ENCODE data around the gene ABCA3.
A peak's percentile ranks its signal among the peaks of the same experiment; 100 is the strongest.
"Not testable (repeated sequence)": the region's sequence is repeated elsewhere in the genome, so short reads cannot be mapped to it uniquely, and the experiment has no call there.

Gene ABCA3

DNA sequence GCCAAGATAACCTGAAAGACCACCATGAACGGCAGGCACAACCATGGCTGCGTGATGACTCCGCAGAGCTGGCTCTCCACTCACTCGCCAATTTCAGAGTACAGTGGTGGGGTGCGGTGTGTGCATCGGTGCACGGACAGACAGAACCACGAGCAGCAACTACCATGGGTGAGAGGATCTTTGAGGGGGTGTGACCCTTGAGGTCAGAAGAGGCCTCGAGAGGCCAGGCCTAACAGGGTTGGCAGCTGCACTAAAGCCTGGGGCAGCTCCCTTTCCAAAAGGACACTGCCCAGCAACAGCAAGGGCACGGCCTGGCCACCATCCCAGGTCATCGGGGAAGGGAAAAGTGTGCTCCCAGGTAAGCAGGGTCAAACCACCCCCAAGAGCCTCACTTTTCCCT, 87.2 kb downstream of the ABCA3 start:
- no peak for DNase-seq (ENCODE audit: low spot score)

GRCh38 chr16:2252806-2253148, 87.8 kb downstream of the ABCA3 start:
- DNase-seq (ENCODE audit: low spot score), result no peak

- peak; percentile 94 for DNase-seq (ENCODE audit: low spot score)
Observed at GRCh38 chr16:2251296-2252111, 89.0 kb downstream of the ABCA3 start, which contains the start of gene ECI1. TSS of gene ECI1 (minus strand) at chr16:2251587. CDS start at chr16:2251566, 21 bp downstream.

GRCh38 chr16:2250652-2251295, 89.8 kb downstream of the ABCA3 start:
- DNase-seq (ENCODE audit: low spot score), result no peak

DNA sequence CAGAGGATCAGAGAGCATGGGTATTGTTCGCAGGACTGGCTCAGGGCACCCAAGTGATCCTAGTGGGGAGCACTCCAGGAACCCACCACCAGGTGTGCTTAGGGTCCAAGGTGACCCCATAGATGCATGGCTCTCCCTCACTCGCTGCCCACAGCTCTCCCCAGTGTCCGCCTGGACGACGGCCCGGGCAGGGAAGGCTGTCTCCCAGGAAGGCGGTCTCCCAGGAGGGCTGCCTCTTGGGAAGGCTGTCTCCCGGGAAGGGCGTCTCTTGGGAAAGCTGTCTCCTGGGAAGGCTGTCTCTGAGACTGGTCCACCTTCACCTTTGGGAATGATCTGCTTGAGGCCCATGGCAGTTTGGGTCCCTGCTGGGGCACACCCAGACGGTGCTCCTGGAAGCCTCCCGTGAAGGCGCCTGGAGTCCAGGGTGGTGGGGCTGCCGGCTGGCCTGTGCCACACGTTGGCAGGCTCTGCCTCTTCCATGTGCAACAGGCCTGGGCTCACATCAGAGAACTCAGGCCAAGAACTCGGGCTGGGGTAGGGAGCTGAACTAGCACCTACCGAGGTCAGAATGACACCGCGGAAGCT, 94.1 kb downstream of the ABCA3 start:
- DNase-seq (ENCODE audit: low spot score), result no peak

GRCh38 chr16:2244926-2245795, 95.4 kb downstream of the ABCA3 start:
- no peak for DNase-seq (ENCODE audit: low spot score)

GRCh38 chr16:2244301-2244700, 96.2 kb downstream of the ABCA3 start:
- DNase-seq (ENCODE audit: low spot score), result no peak

GRCh38 chr16:2243781-2244180, 96.7 kb downstream of the ABCA3 start:
- no peak for DNase-seq (ENCODE audit: low spot score)

GRCh38 chr16:2243031-2243528, 97.4 kb downstream of the ABCA3 start:
- DNase-seq (ENCODE audit: low spot score), result no peak

- DNase-seq (ENCODE audit: low spot score), result no peak
Observed at GRCh38 chr16:2242598-2242997, 97.9 kb downstream of the ABCA3 start.

GRCh38 chr16:2240331-2240730, 100.2 kb downstream of the ABCA3 start:
- DNase-seq (ENCODE audit: low spot score), result not testable (repeated sequence)

GRCh38 chr16:2238838-2239675, 101.5 kb downstream of the ABCA3 start:
- DNase-seq (ENCODE audit: low spot score), result peak; percentile 28

GRCh38 chr16:2238150-2238837, 102.2 kb downstream of the ABCA3 start:
- no peak for DNase-seq (ENCODE audit: low spot score)

DNA sequence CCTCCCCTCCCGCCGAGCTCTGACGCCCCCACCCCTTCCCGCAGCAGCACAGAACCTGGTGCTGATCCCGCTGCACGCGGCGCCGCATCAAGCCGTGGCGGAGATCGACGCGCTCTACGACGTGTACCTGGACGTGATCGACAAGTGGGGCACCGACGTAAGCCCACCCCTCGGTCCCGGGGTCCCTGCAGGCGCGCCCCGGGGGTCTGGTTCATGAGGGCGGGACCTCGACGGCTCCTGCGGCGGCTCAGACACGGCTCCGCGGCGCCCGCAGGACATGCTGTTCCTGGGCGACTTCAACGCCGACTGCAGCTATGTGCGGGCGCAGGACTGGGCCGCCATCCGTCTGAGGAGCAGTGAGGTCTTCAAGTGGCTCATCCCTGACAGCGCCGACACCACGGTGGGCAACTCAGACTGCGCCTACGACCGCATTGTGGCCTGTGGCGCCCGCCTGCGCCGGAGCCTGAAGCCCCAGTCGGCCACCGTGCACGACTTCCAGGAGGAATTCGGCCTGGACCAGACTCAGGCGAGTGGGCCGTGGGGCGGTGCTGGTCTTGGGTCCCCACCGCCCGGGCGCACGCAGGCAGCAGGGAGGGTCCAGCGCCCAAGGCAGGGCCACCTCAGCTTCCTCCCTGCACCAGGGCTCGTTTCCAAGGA, 102.9 kb downstream of the ABCA3 start:
- no peak for DNase-seq (ENCODE audit: low spot score)

DNA sequence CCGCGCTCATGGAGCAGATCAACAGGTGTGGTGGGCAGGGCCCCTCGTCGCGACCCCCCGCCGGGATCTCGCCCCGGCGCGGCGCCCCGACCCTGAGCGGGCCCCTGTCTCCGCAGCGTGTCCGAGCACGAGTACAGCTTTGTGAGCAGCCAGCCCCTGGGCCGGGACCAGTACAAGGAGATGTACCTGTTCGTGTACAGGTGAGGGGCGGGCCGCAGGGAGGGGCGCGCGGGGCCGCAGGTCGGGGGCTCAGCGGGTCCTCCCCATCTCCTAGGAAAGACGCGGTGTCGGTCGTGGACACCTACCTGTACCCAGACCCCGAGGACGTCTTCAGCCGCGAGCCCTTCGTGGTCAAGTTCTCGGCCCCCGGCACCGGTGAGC, 103.4 kb downstream of the ABCA3 start:
- DNase-seq (ENCODE audit: low spot score), result no peak

DNA sequence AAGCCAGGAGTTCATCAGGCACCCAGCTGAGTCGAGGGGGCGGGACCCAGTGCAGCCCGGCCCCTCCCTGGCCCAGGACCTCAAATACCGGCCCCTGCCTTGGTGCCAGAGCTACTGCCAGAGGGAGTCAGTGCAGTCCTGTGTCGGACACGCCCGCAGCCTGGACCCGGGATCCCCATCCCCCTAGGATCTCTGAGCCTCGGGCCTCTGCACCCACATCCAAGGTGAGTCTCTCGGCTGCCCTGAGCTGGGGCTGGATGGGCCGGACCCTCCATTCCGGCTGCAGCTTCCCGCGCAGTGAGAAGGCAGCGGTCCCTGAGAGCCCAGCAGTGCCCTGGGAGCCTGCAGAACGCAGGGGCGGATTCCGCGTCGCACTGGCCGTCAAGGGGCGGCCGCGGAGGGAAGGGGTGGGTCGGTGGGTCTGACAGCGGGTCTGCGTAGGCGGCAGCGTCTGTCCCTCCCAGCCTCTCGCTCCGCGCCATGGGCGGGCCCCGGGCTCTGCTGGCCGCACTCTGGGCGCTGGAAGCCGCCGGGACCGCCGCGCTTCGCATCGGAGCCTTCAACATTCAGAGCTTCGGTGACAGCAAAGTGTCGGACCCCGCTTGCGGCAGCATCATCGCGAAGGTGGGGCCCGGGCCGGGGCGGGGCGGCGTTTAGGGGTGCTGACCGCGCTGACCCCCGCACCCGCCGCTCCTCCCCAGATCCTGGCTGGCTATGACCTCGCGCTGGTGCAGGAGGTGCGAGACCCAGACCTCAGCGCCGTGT, 104.0 kb downstream of the ABCA3 start, which contains the start of gene DNASE1L2:
Gene DNASE1L2 (plus strand): TSS at position 108 of the 765 bp plus-strand sequence. CDS start 373 bp downstream, at position 481.
- DNase-seq (ENCODE audit: low spot score), result peak; percentile 46

GRCh38 chr16:2235695-2236336, 104.7 kb downstream of the ABCA3 start:
- peak; percentile 27 for DNase-seq (ENCODE audit: low spot score)

DNA sequence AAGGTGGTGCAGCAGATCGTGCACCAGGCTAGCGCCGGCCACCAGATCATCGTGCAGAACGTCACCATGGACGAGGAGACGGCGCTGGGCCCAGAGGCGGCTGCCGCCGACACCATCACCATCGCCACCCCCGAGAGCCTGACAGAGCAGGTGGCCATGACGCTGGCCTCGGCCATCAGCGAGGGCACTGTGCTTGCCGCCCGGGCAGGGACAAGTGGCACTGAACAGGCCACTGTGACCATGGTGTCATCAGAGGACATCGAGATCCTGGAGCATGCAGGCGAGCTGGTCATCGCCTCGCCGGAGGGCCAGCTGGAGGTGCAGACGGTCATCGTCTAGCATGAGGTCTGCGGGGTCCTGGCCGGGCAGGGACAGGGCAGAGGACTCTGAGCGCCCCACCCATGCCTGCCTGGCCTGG, 105.3 kb downstream of the ABCA3 start:
- no peak for DNase-seq (ENCODE audit: low spot score)

DNA sequence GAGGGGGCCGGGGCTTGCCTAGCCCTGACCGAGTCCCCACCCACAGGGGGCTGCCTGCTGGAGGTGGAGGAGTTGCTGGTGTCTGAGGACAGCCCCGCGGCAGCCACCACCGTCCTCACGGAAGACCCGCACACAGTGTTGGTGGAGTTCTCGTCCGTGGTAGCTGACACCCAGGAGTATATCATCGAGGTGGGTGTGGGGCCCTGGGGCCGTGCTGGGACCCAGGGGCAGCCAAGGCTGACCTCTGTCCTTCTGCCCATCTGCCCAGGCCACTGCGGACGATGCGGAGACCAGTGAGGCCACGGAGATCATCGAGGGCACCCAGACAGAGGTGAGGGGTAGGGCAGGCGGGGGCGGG, 105.7 kb downstream of the ABCA3 start:
- DNase-seq (ENCODE audit: low spot score), result no peak

Data from cerebellar cortex (tissue), 1 donor.